NCI-H2171 (cell line): ENCODE results near the gene MNX1.

ENCODE experiments used
- DNase-seq: peaks from one replicate; lab custom pipeline; 2025; lab: John Stamatoyannopoulos, UW

Gene MNX1

GRCh38 chr7:157002819-157003421 is 7.5 kb downstream of the MNX1 start:
- DNase-seq, result no peak

- DNase-seq, result no peak
Observed at GRCh38 chr7:157001920-157002818, 8.3 kb downstream of the MNX1 start.

DNA sequence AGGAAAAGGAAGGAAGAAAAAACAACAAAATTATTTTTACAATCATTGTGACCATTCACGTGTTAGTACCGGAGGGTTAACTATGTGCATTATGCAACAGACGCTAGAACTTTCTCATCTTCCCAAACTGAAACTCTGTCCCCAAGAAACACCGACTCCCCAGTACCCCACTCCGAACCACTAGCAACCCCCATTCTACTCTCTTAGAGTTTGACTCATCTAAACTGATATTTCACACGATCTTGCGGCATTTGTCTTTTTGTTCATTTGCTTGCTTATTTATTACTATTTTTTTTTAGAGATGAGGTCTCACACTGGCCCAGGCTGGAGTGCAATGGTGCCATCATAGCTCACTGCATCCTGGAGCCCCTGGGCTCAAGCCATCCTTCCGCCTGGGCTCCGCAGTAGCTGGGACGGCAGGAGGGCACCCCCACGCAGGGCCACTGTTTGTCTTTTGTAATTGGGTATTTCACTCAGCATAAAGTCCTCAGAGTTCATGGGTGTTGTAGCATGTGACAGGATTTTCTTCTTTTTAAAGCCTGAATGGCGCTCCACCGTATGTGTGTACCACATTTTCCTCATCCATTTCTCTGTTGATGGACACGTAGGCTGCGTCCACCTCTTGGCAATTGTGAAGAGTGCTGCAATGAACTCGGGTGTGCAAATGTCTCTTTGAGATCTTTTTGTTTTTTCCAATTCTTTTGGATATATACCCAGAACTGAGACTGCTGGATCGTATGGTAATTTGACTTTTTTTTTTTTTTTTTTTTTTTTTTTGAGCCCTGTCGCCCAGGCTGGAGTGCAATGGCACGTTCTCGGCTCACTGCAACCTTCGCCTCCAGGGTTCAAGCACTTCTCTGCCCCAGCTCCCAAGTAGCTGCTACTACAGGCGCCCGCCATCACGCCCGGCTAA is 9.5 kb downstream of the MNX1 start:
- no peak for DNase-seq

GRCh38 chr7:156999958-157000726 is 10.3 kb downstream of the MNX1 start:
- no peak for DNase-seq

GRCh38 chr7:156998988-156999957 is 11.2 kb downstream of the MNX1 start:
- DNase-seq, result no peak

DNA sequence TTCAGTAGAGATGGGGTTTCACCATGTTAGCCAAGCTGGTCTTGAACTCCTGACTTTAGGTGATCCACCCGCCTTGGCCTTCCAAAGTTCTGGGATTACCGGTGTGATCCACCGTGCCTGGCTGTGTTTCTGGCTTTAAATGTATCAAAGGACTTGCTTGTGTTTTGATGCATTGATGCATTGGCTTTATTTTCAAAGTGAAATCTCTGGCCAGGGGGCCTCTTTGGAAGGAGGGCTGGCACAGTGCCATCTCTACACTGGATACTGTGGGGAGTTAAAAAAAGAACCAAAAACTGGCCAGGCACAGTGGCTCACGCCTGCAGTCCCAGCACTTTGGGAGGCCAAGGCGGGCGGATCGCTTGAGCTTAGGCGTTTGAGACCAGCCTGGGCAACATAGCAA is 16.0 kb downstream of the MNX1 start:
- no peak for DNase-seq

DNA sequence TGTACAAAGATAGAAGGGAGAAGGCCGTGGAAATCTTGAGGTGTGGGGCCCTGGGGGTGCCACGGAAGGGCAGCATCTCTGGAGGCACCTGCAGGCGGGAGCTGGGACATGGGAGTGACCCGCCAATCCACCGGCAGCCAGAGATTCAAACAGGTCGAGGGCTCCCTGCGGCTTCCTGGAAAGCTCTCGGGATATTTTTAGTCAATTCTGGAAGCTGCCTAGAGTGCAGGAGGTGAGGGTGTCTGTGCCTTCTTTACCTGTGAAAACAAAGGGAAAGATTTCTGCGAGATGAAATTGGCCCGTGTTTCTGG is 16.6 kb downstream of the MNX1 start:
- no peak for DNase-seq

DNA sequence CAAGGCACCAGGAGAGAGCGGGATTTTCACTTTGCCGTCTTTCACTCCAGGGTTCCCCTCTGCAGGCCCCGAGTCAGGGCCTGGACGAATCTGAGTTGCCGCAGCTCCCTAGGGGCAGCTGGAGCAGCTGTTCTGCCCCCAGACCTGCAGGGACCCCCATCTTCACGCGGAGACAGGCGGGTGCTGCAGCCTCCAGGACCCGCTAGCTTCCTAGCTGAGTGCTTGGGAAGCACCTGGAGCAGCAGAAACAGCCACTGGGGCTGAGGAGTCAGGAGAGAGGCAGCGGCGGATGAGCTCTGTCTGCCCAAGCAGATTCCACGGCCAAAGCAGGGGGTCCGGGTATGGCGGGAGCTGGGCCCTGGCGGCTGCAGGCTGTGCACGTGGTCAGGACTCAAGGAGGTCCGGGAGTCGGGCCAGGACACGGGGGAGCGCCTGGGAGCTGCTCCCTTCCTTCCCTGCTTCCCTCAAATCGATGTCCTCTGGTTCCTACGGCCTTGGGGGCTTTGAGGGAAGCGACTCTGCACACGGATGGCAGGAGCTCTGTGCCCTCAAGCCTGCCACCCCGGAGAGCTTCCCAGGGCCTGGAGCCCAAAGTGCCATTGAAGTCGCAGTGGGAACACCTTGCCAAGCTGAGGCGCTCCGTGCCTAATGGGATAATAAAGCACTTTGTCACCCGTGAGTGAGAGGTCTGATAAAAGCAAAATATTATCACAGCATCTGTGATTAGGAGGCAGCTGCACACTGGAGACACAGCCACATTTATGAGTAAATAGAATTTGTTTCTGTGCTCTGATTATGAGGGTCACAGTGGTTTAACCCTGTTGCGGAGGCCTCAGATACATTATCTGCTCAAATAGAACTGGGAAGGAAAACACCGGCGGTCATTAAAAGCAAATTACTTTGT is 17.2 kb downstream of the MNX1 start:
- no peak for DNase-seq

GRCh38 chr7:156989766-156990535 is 20.5 kb downstream of the MNX1 start:
- no peak for DNase-seq

- no peak for DNase-seq
Observed at GRCh38 chr7:156988343-156989185, 21.9 kb downstream of the MNX1 start.

GRCh38 chr7:156986378-156986777 is 24.1 kb downstream of the MNX1 start:
- DNase-seq, result no peak

GRCh38 chr7:156985101-156985992 is 25.1 kb downstream of the MNX1 start:
- no peak for DNase-seq

GRCh38 chr7:156984174-156984891 is 26.1 kb downstream of the MNX1 start:
- DNase-seq, result no peak

- no peak for DNase-seq
Observed at GRCh38 chr7:156979711-156980110, 30.8 kb downstream of the MNX1 start.

DNA sequence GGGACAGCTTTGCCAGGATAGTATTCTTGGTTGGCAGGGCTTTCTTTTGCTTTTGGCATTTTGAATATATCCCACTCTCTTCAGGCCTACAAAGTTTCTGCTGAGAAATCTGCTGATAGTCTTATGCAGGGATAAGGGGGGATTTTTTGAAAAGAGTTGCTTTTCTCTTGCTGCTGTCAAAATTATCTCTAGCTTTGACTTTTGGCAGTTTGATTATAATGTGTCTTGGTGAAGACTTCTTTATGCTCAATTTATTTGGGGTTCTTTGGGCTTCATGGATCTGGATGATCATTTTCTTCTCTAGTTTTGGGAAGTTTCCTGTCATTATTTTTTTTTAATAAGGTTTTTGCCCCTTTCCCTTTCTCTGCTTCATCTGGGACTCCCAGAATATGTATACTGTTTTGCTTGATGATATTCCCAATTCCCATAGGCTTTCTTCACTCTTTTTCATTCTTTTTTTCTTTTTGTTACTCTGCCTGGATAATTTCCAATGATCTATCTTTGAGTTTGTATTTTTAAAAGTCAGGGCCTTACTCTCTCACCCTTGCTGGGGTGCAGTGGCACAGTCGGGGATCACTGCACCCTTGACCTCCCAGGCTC is 31.4 kb downstream of the MNX1 start:
- no peak for DNase-seq

DNA sequence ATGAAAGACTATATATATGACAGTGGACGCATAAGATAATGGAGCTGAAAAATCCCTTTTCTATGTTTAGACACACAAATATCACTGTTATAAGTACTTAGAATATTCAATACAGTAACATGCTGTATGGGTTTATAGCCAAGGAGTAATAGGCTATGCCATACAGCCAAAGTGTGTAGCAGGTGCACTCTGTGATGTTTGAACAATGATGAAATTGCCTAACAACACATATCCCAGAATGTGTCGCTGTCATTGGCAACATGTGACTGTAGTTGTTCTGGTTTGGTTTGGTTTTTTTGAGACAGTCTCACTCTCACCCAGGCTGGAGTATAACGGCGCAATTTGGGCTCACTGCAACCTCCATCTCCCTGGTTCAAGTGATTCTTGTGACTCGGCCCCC is 34.8 kb downstream of the MNX1 start:
- DNase-seq, result no peak
